Endothelial cell of coronary artery (primary cell): Measurements from ENCODE around the gene PEX12. TPM values are rescaled to one million over a fixed set of nuclear protein-coding genes. Genes with fewer than 3 reads are reported as not detected.

Experiments used
- total RNA-seq: library from RNA; depleted of rRNA; stranded (reverse); fragments of >200 nt; gene quantifications from 2 replicates; pipeline ENCODE4 v1.2.3, GENCODE V29; 2014

The PEX12 gene
- 2.2 and 3.3 TPM in 2 replicates for total RNA-seq

DNA sequence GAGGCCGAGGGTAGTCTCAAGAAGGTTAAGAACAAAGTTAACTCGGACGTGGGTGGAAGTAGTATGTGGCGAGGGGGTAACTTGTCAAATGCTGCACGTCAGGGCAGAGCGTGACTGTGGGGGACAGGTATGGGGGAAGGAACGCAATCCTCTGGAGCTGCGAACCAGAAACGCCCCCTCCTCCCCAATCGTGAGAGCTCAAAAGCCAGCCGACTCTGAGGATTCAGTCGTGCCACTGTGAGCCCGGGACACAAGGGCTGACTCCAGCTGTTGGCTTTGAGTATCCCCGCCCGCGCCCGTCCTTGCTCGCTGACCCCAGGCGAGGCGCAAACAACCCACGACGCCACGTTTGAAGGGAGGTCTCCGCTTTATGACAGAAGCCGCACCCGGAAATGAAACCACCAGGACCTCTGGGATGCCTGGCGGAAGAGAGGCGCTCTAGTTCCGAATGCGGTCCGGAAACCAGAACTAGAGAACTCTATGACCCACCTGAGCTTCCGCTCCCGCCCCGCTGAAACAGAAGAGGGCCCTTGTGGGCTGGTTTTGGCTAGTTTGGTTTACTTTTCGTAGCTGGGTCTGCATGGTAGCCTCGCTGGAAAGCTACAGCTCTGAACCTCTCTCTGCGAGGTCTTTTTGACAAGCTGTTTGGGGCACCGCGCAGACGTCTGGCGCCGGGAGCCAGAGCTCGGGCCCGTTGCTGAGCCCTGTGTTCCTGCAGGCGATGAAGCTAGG lies at the start of gene PEX12:
PEX12 (minus strand) TSS at position 375 of the 732 bp plus-strand sequence. CDS start 550 bp downstream, outside the sequence.

DNA sequence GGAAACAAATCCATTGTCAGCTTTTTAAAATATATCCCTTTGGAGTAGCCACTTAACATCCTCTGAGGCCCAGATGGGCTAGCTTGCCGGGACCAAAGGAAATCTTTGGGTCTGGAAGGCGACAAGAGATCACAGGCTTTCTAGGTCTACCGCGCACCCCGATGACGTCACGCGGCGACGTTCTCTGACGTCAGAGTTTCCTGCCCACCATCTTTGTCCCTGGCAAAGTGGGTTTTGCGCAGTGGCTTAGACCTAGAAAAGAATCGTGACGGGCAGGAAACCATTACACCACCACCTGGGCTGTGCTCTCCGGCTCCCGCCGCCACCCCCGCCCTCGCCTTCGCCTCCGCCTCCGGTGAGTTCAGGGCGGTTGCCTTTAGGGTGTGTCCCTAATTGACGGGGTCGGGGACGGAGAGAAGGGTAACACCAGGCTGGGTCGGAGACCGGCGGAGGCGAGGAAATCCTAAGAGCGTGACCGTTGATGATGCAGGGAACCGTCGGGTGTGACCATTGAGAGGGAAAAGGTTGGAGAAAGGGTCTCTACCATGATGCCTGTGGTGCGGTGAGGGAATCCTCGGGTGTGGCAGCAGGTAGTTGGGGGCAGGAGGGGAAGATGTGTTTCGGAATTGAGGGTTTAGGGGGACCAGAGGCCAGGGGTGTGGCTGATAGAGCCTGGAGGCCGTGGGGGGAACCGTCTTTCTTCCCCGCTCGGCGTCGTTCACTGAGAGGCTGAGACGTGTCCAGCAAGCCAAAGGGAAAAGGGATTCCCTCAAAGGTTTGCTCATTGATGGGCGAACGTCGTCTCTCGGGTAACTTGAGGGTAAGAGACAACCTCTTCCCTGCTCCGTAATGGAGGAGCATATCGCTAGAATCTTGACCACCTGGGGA lies 8.9 kb upstream of the PEX12 start, which contains the start of gene AP2B1:
AP2B1 (plus strand) TSS at position 249 of the 888 bp plus-strand sequence. CDS start 6,709 bp downstream, outside the sequence.

DNA sequence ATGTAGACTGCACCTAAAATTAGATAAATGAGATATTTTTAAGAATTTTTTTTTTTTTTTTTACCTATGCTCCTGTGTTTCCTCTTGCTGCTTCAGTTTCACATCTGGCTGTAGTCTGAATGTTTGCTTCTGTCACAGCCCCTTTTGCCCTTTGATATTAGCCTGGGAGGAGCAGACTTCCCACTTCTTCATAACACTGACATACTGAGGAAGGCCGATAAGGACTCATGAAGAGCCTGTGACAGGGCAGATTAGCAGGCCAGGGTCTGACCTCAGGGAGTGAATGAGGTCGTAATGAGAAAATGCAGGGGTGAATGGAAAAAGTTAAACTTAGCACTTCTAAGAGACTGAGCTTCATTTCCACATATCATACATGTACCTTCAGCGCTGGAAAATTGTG lies 17.7 kb downstream of the PEX12 start, which contains the start of gene SLFN14:
SLFN14 (minus strand) TSS at position 117 of the 400 bp plus-strand sequence. CDS start 2,757 bp downstream, outside the sequence.

GRCh38 chr17:35537601-35538141 lies 40.7 kb downstream of the PEX12 start, which contains the start of gene SLFN12L:
Gene SLFN12L (minus strand): TSS chr17:35537678. CDS start chr17:35522364, 15,314 bp downstream.

Other genes with a start within 250 kb of the PEX12 start
- 70.8 and 79.1 TPM in 2 replicates for gene SLFN11, start 204.9 kb downstream of the PEX12 start, total RNA-seq
- gene SLFN12, start 146.1 kb downstream of the PEX12 start, total RNA-seq, result 44.8 and 50.3 TPM in 2 replicates
- gene SLFN13, start 129.8 kb downstream of the PEX12 start, total RNA-seq, result 1.8 and 2.6 TPM in 2 replicates
- gene SLFN12L, start 40.9 kb downstream of the PEX12 start, total RNA-seq, result 0.09 TPM in 1 of 2 replicates, not detected in the other
- gene SLFN14, start 17.8 kb downstream of the PEX12 start, total RNA-seq, result not detected in 2 replicates
- gene AP2B1, start 8.8 kb upstream of the PEX12 start, total RNA-seq, result 75.8 and 88.7 TPM in 2 replicates
- 0.19 and 0.27 TPM in 2 replicates for gene RASL10B, start 153.1 kb upstream of the PEX12 start, total RNA-seq
- under 0.01 TPM in 1 of 2 replicates, not detected in the other for gene GAS2L2, start 174.7 kb upstream of the PEX12 start, total RNA-seq
- not detected in 2 replicates for gene C17orf50, start 182.3 kb upstream of the PEX12 start, total RNA-seq
- gene MMP28, start 217.1 kb upstream of the PEX12 start, total RNA-seq, result 3.8 TPM in 2 replicates
- 72.7 and 91.7 TPM in 2 replicates for gene TAF15, start 230.9 kb upstream of the PEX12 start, total RNA-seq